Ramos (cell line): ENCODE measurements around the gene PITRM1.

Source experiments
- in situ Hi-C: fragments of 300-500 bp; cut with MboI; formaldehyde crosslinking; loops from one replicate; pipeline ENCODE4 v1.14.3; 2022; ENCODE audit warnings: low sequenced_read_pairs; ENCODE audit not compliant: unreplicated experiment

The PITRM1 gene

GRCh38 chr10:3090388-3090787, 82.2 kb downstream of the PITRM1 start:
- in situ Hi-C loops = no loop called here
